GM12878 (cell line): ENCODE results near the gene SLC5A11. TPM values are rescaled to one million over a fixed set of nuclear protein-coding genes. Genes with fewer than 3 reads are reported as not detected.

Experiments
- ATAC-seq: fragments of 200-7000 bp; cut with Tn5 transposase; 3 replicates; pipeline ENCODE4 v1.9.1; 2020; ENCODE audit warnings: mild to moderate bottlenecking, moderate library complexity
- BruUV-seq: library from RNA; stranded (reverse); fragments of 400-500 nt; replicated peaks from 2 replicates; lab custom pipeline; 2021; lab: Mats Ljungman, UMichigan
- CTCF ChIA-PET: fragments of 300-600 bp; sonication (Branson Sonifier 250); formaldehyde crosslinking; extraction: SDS; loops from one replicate; lab custom pipeline; 2021; ENCODE audit warnings: inconsistent platforms; lab: Yijun Ruan, JAX
- POLR2A ChIA-PET: fragments of 350-600 bp; formaldehyde crosslinking; extraction: SDS; loops from one replicate; lab custom pipeline; 2021; ENCODE audit warnings: inconsistent platforms; lab: Charles Lee
- RAD21 ChIA-PET: fragments of 300-600 bp; sonication (Branson Sonifier 250); formaldehyde crosslinking; loops from one replicate; lab custom pipeline; 2023; ENCODE audit warnings: antibody characterized with exemption; ENCODE audit not compliant: unreplicated experiment; lab: Charles Lee
- SMC1A ChIA-PET: fragments of 300-600 bp; sonication (Branson Sonifier 250); formaldehyde crosslinking; loops from one replicate; lab custom pipeline; 2023; ENCODE audit not compliant: unreplicated experiment, uncharacterized antibody; lab: Charles Lee
- DNase-seq: peaks from one replicate; pipeline ENCODE4 v3.0.0-alpha.2; 2011; ENCODE audit warnings: low read depth, low spot score
- FAIRE-seq: peaks from 3 replicates; lab custom pipeline; 2011; peaks lifted over from hg19 to GRCh38; lab: Jason Lieb, UNC
- H2AFZ ChIP-seq: 2 replicates; pipeline ENCODE4 v1.6.0; 2011; ENCODE audit warnings: low read depth, low read length, control low read depth; ENCODE audit not compliant: control insufficient read depth
- H3K27ac ChIP-seq: 2 replicates; pipeline ENCODE4 v1.5.1; 2011; ENCODE audit warnings: control low read depth; ENCODE audit not compliant: control insufficient read depth, insufficient read depth
- H3K27me3 ChIP-seq, 2 experiments: replicated peaks in 1 of 2; 2 replicates each; pipeline versions ENCODE4 v1.6.0 to v1.6.1; 2011; ENCODE audit warnings: low read length in 1 of 2; ENCODE audit not compliant: control insufficient read depth in 2 of 2, insufficient read depth in 2 of 2
- H3K36me3 ChIP-seq, 2 experiments: 2 replicates each; pipeline ENCODE4 v1.5.1; 2011; ENCODE audit warnings: low read length in 1 of 2; ENCODE audit not compliant: control insufficient read depth in 2 of 2, insufficient read depth in 2 of 2
- H3K4me1 ChIP-seq: 2 replicates; pipeline ENCODE4 v1.6.1; 2011; ENCODE audit warnings: mild to moderate bottlenecking, low read length, moderate library complexity, mixed read lengths; ENCODE audit not compliant: control insufficient read depth, insufficient read depth
- H3K4me2 ChIP-seq: 2 replicates; pipeline ENCODE4 v1.6.0; 2011; ENCODE audit warnings: control low read depth; ENCODE audit not compliant: control insufficient read depth, insufficient read depth
- H3K4me3 ChIP-seq: fragments of 200-600 bp; sonication (generic); 2 replicates; pipeline ENCODE4 v1.5.1; 2016
- H3K79me2 ChIP-seq: 2 replicates; pipeline ENCODE4 v1.6.0; 2011; ENCODE audit warnings: low read length; ENCODE audit not compliant: control insufficient read depth, insufficient read depth
- H3K9ac ChIP-seq: 2 replicates; pipeline ENCODE4 v1.8.0; 2011; ENCODE audit warnings: low read length, control low read depth, mixed read lengths; ENCODE audit not compliant: control insufficient read depth, insufficient read depth
- H3K9me3 ChIP-seq: replicated peaks from 3 replicates; pipeline ENCODE4 v1.5.1; 2011; ENCODE audit warnings: mild to moderate bottlenecking, low read length; ENCODE audit not compliant: control insufficient read depth, insufficient read depth
- H4K20me1 ChIP-seq: 2 replicates; pipeline ENCODE4 v1.6.0; 2011; ENCODE audit not compliant: control insufficient read depth, insufficient read depth
- ASH2L ChIP-seq: fragments of 300-600, 200-600 bp; sonication (generic); IDR thresholded peaks from 2 replicates; pipeline ENCODE4 v1.6.1; 2017; ENCODE audit warnings: low read depth, mild to moderate bottlenecking, borderline replicate concordance
- E2F4 ChIP-seq: IDR thresholded peaks from 2 replicates; pipeline ENCODE4 v1.6.1; 2012; ENCODE audit warnings: low read depth, low read length, improper control_type of control experiment
- EGR1 ChIP-seq, 2 experiments: IDR thresholded peaks; 1 replicate in 1 of 2; 2 replicates in 1 of 2; pipeline ENCODE4 v1.6.1; 2011 to 2012; ENCODE audit warnings: low read depth in 2 of 2, low read length in 2 of 2, borderline replicate concordance in 1 of 2, mild to moderate bottlenecking in 1 of 2, moderate library complexity in 1 of 2
- FOXM1 ChIP-seq: IDR thresholded peaks from 2 replicates; pipeline ENCODE4 v1.6.1; 2012; ENCODE audit warnings: low read depth, mild to moderate bottlenecking, inconsistent platforms, low read length, moderate library complexity
- HCFC1 ChIP-seq: fragments of 150-350 bp; IDR thresholded peaks from 2 replicates; pipeline ENCODE4 v1.6.1; 2014; ENCODE audit warnings: low read length
- KDM1A ChIP-seq: fragments of 200-600 bp; sonication (generic); IDR thresholded peaks from 2 replicates; pipeline ENCODE4 v1.6.1; 2016; ENCODE audit warnings: borderline replicate concordance
- POLR2AphosphoS5 ChIP-seq: IDR thresholded peaks from 2 replicates; pipeline ENCODE4 v1.6.1; 2011; ENCODE audit warnings: mild to moderate bottlenecking, low read length, inconsistent platforms
- TAF1 ChIP-seq: IDR thresholded peaks from 2 replicates; pipeline ENCODE4 v1.6.1; 2011; ENCODE audit warnings: mild to moderate bottlenecking, low read depth, low read length, borderline replicate concordance
- TARDBP ChIP-seq: IDR thresholded peaks from 2 replicates; pipeline ENCODE4 v1.6.1; 2016; ENCODE audit warnings: borderline replicate concordance
- USF1 ChIP-seq: IDR thresholded peaks from 2 replicates; pipeline ENCODE4 v1.6.1; 2011; ENCODE audit warnings: borderline replicate concordance, low read depth, mild to moderate bottlenecking, moderate library complexity, mixed read lengths, low read length; ENCODE audit not compliant: insufficient read depth; ENCODE audit errors: extremely low read length
- USF2 ChIP-seq: IDR thresholded peaks from 2 replicates; pipeline ENCODE4 v1.6.1; 2011; ENCODE audit warnings: low read depth, low read length, improper control_type of control experiment, borderline replicate concordance
- ZNF24 ChIP-seq: fragments of 450-650 bp; IDR thresholded peaks from 2 replicates; pipeline ENCODE4 v1.6.1; 2017; ENCODE audit warnings: antibody characterized with exemption, mild to moderate bottlenecking
- WGBS: methylation state at CpG from one replicate; pipeline ENCODE4 v1.1.6; 2016; ENCODE audit warnings: low lambda C conversion rate; ENCODE audit not compliant: insufficient replicate concordance, insufficient coverage; ENCODE audit errors: missing lambda C conversion rate; 5-methylcytosine and 5-hydroxymethylcytosine counted together
- in situ Hi-C: fragments of 300-500 bp; cut with MboI; formaldehyde crosslinking; loops from 9 replicates; pipeline ENCODE4 v1.14.3; 2018; ENCODE audit warnings: mixed read lengths
- intact Hi-C: fragments of 100-400 bp; cut with micrococcal nuclease; formaldehyde crosslinking; loops from one replicate; pipeline ENCODE4 v1.14.2; 2022; ENCODE audit not compliant: unreplicated experiment
- polyA plus RNA-seq, 11 experiments: library from polyadenylated mRNA; depleted of rRNA in 4 of 11; unstranded in 6 of 11; stranded (reverse) in 5 of 11; fragments of >200 nt; fragmentation: Nextera tagmentation in 4 of 11; fragmentation: Illumina TruSeq in 1 of 11; extraction: Ambion mirVana in 4 of 11; extraction: Trizol in 1 of 11; gene quantifications; 1 replicate in 1 of 11; 2 replicates in 10 of 11; pipeline versions ENCODE4 v1.2.1 to v1.2.3, GENCODE V29; 2011 to 2016; ENCODE audit warnings: inconsistent platforms in 2 of 11, missing spikeins in 2 of 11, low read depth in 1 of 11
- total RNA-seq, 4 experiments: library from RNA; depleted of rRNA in 3 of 4; stranded (reverse); fragments of >200 nt in 3 of 4; fragmentation: Illumina TruSeq in 1 of 4; extraction: Trizol in 1 of 4; gene quantifications; 2 replicates each; pipeline versions ENCODE4 v1.2.1 to v1.2.3, GENCODE V29; 2013 to 2021

The SLC5A11 gene
- total and polyA plus RNA-seq, 10 of the 15 experiments (the other 5 are each of a cell fraction or from before 2014, with no cell fraction given), result 0.10 TPM; not detected in 9

- Histone ChIP-seq H4K20me1 (no peaks in the 10 kb centered on the region), H3K36me3 (peaks cover 20 to 40% of the 10 kb centered on the region in 2 experiments), H3K9ac (no peak overlapping the region), H3K79me2 (no peaks in the 10 kb centered on the region), H2AFZ (no peak overlapping the region), H3K9me3 (no peaks in the 10 kb centered on the region), H3K4me2 (no peak overlapping the region), H3K27ac (no peak overlapping the region), H3K4me3 (no peak overlapping the region), H3K4me1 (no peaks in the 10 kb centered on the region), H3K27me3 (no peaks in the 10 kb centered on the region)
- FAIRE-seq (no peak), ATAC-seq (no peak), DNase-seq (no peak)
- ChIA-PET RAD21 (no interaction called here), CTCF (interaction anchor here (1.2 kb wide), 1 partner anchor 44 kb away, joined by 3 read pairs; no protein-coding TSS in a partner anchor), SMC1A (interaction anchor here (0.6 kb wide), 1 partner anchor 298 kb away, joined by 3 read pairs; no protein-coding TSS in a partner anchor), POLR2A (no interaction called here)
- in situ Hi-C loops (no loop called here), intact Hi-C loops (no loop called here)
- 87% methylated on average over 9 of the region's 9 CpGs for WGBS
- no TSS peak for BruUV-seq
- TF ChIP-seq USF2 (no peak), USF1 (no peak), ZNF24 (no peak), EGR1 (IDR thresholded peaks at IDR 0.05; ENCODE audit: borderline replicate concordance in 1 of 2, low read depth in 2 of 2, low read length in 2 of 2) (no peak), KDM1A (no peak)
Observed at GRCh38 chr16:24821129-24821528, 24.6 kb upstream of the SLC5A11 start.

- SMC1A ChIA-PET, result no interaction called here
- in situ Hi-C loops (no loop called here), intact Hi-C loops (no loop called here)
- H3K4me1 ChIP-seq, result no peaks in the 10 kb centered on the region
- H3K9me3 ChIP-seq, result no peaks in the 10 kb centered on the region
- H3K4me2 ChIP-seq, result no peak overlapping the region
- H4K20me1 ChIP-seq, result no peaks in the 10 kb centered on the region
- no peak overlapping the region for H3K9ac ChIP-seq
- no peak for TF ChIP-seq FOXM1
- no peak for TF ChIP-seq E2F4
- TF ChIP-seq ASH2L, result no peak
- TF ChIP-seq TARDBP, result no peak
- no peak for TF ChIP-seq POLR2AphosphoS5
- TF ChIP-seq TAF1, result no peak
- no peak for TF ChIP-seq HCFC1
- CTCF ChIA-PET, result no interaction called here
- H3K36me3 ChIP-seq, result peaks cover 14 to 38% of the 10 kb centered on the region in 2 experiments; a peak in 3 of 4 replicates
- no TSS peak for BruUV-seq
- RAD21 ChIA-PET, result no interaction called here
- no peaks in the 10 kb centered on the region for H3K79me2 ChIP-seq
- no peak overlapping the region for H3K4me3 ChIP-seq
- no peak overlapping the region for H2AFZ ChIP-seq
- POLR2A ChIA-PET, result no interaction called here
- H3K27me3 ChIP-seq, result no peaks in the 10 kb centered on the region
- no peak for ATAC-seq
- over 99% methylated on average over 10 of the region's 10 CpGs for WGBS
- no peak overlapping the region for H3K27ac ChIP-seq
- no peak for DNase-seq
- FAIRE-seq, result no peak
Observed at GRCh38 chr16:24822542-24822941, 23.2 kb upstream of the SLC5A11 start.
